ENCODE results near the gene ACKR1.

Gene ACKR1

DNA sequence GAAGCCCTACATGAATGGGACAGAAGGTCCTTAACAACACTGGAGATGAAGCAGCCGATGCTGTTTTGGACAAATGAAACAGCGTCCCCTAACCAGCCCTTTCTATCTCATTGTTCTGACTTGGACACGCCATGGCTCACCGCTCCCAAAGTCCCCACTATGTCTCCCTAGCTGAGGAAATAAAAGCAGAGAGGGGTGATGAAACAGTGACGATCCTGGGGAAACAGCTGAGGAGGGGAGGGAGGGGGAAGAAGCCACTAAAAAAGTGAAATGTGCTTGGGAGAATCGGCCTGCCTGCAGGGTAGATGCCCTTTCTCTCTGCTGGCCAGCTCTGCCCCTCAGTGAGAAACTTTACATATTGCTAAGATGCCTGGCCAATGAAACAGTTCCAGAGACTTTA is 1.1 kb upstream of the ACKR1 start:
- Histone ChIP-seq H3K27ac (ENCODE audit: low read length) (no peak overlapping the region), H2AFZ (ENCODE audit: low read depth, low read length) (no peak overlapping the region), H3K9me3 (ENCODE audit: insufficient read depth, low read length) (no peaks in the 10 kb centered on the region), H3K4me2 (ENCODE audit: low read length) (no peak overlapping the region), H3K9ac (ENCODE audit: low read length) (no peak overlapping the region), H4K20me1 (ENCODE audit: insufficient read depth, low read length) (no peaks in the 10 kb centered on the region), H3K79me2 (ENCODE audit: low read length) (no peaks in the 10 kb centered on the region), H3K27me3 (ENCODE audit: low read depth, low read length) (peaks cover 14% of the 10 kb centered on the region), H3K36me3 (replicated peaks; ENCODE audit: low read depth, low read length) (no peaks in the 10 kb centered on the region), H3K4me3 (ENCODE audit: low read length) (no peak overlapping the region), H3K4me1 (ENCODE audit: low read length) (peaks cover 41% of the 10 kb centered on the region)
- no peak for TF ChIP-seq EZH2phosphoT487 (IDR thresholded peaks at IDR 0.05; ENCODE audit: low read depth)
- TF ChIP-seq, protein P1, sequence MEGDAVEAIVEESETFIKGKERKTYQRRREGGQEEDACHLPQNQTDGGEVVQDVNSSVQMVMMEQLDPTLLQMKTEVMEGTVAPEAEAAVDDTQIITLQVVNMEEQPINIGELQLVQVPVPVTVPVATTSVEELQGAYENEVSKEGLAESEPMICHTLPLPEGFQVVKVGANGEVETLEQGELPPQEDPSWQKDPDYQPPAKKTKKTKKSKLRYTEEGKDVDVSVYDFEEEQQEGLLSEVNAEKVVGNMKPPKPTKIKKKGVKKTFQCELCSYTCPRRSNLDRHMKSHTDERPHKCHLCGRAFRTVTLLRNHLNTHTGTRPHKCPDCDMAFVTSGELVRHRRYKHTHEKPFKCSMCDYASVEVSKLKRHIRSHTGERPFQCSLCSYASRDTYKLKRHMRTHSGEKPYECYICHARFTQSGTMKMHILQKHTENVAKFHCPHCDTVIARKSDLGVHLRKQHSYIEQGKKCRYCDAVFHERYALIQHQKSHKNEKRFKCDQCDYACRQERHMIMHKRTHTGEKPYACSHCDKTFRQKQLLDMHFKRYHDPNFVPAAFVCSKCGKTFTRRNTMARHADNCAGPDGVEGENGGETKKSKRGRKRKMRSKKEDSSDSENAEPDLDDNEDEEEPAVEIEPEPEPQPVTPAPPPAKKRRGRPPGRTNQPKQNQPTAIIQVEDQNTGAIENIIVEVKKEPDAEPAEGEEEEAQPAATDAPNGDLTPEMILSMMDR (IDR thresholded peaks at IDR 0.05; ENCODE audit: low read depth, low read length): no peak

DNA sequence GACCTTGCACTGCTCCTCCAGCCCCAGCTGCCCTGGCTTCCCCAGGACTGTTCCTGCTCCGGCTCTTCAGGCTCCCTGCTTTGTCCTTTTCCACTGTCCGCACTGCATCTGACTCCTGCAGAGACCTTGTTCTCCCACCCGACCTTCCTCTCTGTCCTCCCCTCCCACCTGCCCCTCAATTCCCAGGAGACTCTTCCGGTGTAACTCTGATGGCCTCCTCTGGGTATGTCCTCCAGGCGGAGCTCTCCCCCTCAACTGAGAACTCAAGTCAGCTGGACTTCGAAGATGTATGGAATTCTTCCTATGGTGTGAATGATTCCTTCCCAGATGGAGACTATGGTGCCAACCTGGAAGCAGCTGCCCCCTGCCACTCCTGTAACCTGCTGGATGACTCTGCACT is 550 bp downstream of the ACKR1 start:
- H3K27me3 ChIP-seq (ENCODE audit: low read depth, low read length): peaks cover 16% of the 10 kb centered on the region

DNA sequence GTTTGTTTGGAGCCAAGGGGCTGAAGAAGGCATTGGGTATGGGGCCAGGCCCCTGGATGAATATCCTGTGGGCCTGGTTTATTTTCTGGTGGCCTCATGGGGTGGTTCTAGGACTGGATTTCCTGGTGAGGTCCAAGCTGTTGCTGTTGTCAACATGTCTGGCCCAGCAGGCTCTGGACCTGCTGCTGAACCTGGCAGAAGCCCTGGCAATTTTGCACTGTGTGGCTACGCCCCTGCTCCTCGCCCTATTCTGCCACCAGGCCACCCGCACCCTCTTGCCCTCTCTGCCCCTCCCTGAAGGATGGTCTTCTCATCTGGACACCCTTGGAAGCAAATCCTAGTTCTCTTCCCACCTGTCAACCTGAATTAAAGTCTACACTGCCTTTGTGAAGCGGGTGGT is 1.4 kb downstream of the ACKR1 start:
- Histone ChIP-seq H2AFZ (ENCODE audit: low read depth, low read length) (no peak overlapping the region), H3K4me1 (ENCODE audit: low read length) (peaks cover 42% of the 10 kb centered on the region), H4K20me1 (ENCODE audit: insufficient read depth, low read length) (no peaks in the 10 kb centered on the region), H3K36me3 (replicated peaks; ENCODE audit: low read depth, low read length) (no peaks in the 10 kb centered on the region), H3K4me3 (ENCODE audit: low read length) (no peak overlapping the region), H3K27me3 (ENCODE audit: low read depth, low read length) (peaks cover 16% of the 10 kb centered on the region), H3K79me2 (ENCODE audit: low read length) (no peaks in the 10 kb centered on the region), H3K9me3 (ENCODE audit: insufficient read depth, low read length) (no peaks in the 10 kb centered on the region), H3K27ac (ENCODE audit: low read length) (no peak overlapping the region), H3K4me2 (ENCODE audit: low read length) (no peak overlapping the region), H3K9ac (ENCODE audit: low read length) (no peak overlapping the region)
- TF ChIP-seq, protein P1 (IDR thresholded peaks at IDR 0.05; ENCODE audit: low read depth, low read length): no peak
- no peak for TF ChIP-seq EZH2phosphoT487 (IDR thresholded peaks at IDR 0.05; ENCODE audit: low read depth)

More for the DNA sequence above, 550 bp downstream of the ACKR1 start:
- Histone ChIP-seq H4K20me1 (ENCODE audit: insufficient read depth, low read length) (no peaks in the 10 kb centered on the region), H3K79me2 (ENCODE audit: low read length) (no peaks in the 10 kb centered on the region), H3K4me2 (ENCODE audit: low read length) (no peak overlapping the region), H3K9ac (ENCODE audit: low read length) (no peak overlapping the region), H3K36me3 (replicated peaks; ENCODE audit: low read depth, low read length) (no peaks in the 10 kb centered on the region), H3K4me3 (ENCODE audit: low read length) (no peak overlapping the region), H3K27ac (ENCODE audit: low read length) (no peak overlapping the region), H2AFZ (ENCODE audit: low read depth, low read length) (no peak overlapping the region), H3K9me3 (ENCODE audit: insufficient read depth, low read length) (no peaks in the 10 kb centered on the region), H3K4me1 (ENCODE audit: low read length) (peaks cover 41% of the 10 kb centered on the region)
- no peak for TF ChIP-seq EZH2phosphoT487 (IDR thresholded peaks at IDR 0.05; ENCODE audit: low read depth)
- TF ChIP-seq, protein P1 (IDR thresholded peaks at IDR 0.05; ENCODE audit: low read depth, low read length): no peak

DNA sequence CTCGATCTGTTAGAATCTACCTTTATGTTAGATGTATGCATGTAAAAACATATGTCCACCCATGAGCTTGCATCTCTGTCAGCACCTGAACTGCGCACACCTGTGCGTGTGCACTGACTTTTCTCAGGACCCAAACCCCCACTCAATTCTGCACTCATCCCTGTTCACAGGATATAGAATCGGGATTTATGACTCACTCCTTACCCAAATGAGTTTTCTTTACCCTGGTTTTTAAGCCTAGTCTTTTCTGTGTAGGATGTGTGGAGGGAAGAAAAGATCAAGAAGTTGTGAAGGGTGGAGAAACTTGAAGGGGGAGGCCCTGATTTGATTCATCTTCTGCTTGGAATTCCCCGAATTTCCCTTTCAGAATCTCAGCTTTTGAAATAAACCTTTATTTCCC is 2.4 kb downstream of the ACKR1 start:
- no peak overlapping the region for H3K9ac ChIP-seq (ENCODE audit: low read length)
- H3K79me2 ChIP-seq (ENCODE audit: low read length): no peaks in the 10 kb centered on the region
- H2AFZ ChIP-seq (ENCODE audit: low read depth, low read length): no peak overlapping the region
- peaks cover 16% of the 10 kb centered on the region for H3K27me3 ChIP-seq (ENCODE audit: low read depth, low read length)
- no peaks in the 10 kb centered on the region for H4K20me1 ChIP-seq (ENCODE audit: insufficient read depth, low read length)
- no peaks in the 10 kb centered on the region for H3K9me3 ChIP-seq (ENCODE audit: insufficient read depth, low read length)
- H3K36me3 ChIP-seq (replicated peaks; ENCODE audit: low read depth, low read length): no peaks in the 10 kb centered on the region
- H3K27ac ChIP-seq (ENCODE audit: low read length): no peak overlapping the region
- TF ChIP-seq EZH2phosphoT487 (IDR thresholded peaks at IDR 0.05; ENCODE audit: low read depth): no peak
- TF ChIP-seq, protein P1 (IDR thresholded peaks at IDR 0.05; ENCODE audit: low read depth, low read length): no peak
- H3K4me1 ChIP-seq (ENCODE audit: low read length): peaks cover 46% of the 10 kb centered on the region
- peak overlapping the region; percentile 39 for H3K4me2 ChIP-seq (ENCODE audit: low read length)
- H3K4me3 ChIP-seq (ENCODE audit: low read length): no peak overlapping the region; the same call in 1 of the 2 replicates
